Thoracic aorta (tissue), 2 donors: Measurements from ENCODE around the gene KMT2A. TPM values are rescaled to one million over a fixed set of nuclear protein-coding genes. Genes with fewer than 3 reads are reported as not detected.
A peak's percentile ranks its signal among the peaks of the same experiment; 100 is the strongest.

Source experiments
- ATAC-seq: fragments of 150-250 bp; one replicate; pipeline ENCODE4 v1.8.0; 2017; ENCODE audit warnings: low read depth; ENCODE audit not compliant: insufficient number of reproducible peaks, low FRiP score
- DNase-seq: peaks from one replicate; pipeline ENCODE4 v3.0.0-alpha.2; 2020; ENCODE audit warnings: low spot score
- H3K27ac ChIP-seq, 2 donors: fragments of 200-600 bp; sonication (generic); 1 replicate in 1 of 2; 2 replicates in 1 of 2; pipeline ENCODE4 v1.5.1; 2016; ENCODE audit warnings: mild to moderate bottlenecking in 2 of 2, moderate library complexity in 2 of 2
- H3K27me3 ChIP-seq: fragments of 200-600 bp; sonication (generic); replicated peaks from 2 replicates; pipeline ENCODE4 v1.6.0; 2016; ENCODE audit warnings: mild to moderate bottlenecking; ENCODE audit not compliant: insufficient read depth
- H3K36me3 ChIP-seq: fragments of 200-600 bp; sonication (generic); one replicate; pipeline ENCODE4 v1.5.1; 2016
- H3K4me1 ChIP-seq, 2 donors: fragments of 200-600 bp; sonication (generic); 1 replicate in 1 of 2; 2 replicates in 1 of 2; pipeline versions ENCODE4 v1.5.1 to v1.6.0; 2016; ENCODE audit warnings: low read depth in 2 of 2, mild to moderate bottlenecking in 1 of 2; ENCODE audit not compliant: control insufficient read depth in 1 of 2
- H3K4me3 ChIP-seq: fragments of 200-600 bp; sonication (generic); 2 replicates; pipeline ENCODE4 v1.5.1; 2016; ENCODE audit warnings: mild to moderate bottlenecking
- H3K9me3 ChIP-seq: fragments of 200-600 bp; sonication (generic); 2 replicates; pipeline ENCODE4 v1.5.1; 2016
- CTCF ChIP-seq: fragments of 200-600 bp; sonication (generic); IDR thresholded peaks from one replicate; pipeline ENCODE4 v1.5.1; 2019; ENCODE audit warnings: antibody characterized with exemption
- total RNA-seq, 2 donors: library from RNA; depleted of rRNA; stranded (reverse); fragments of >200 nt; gene quantifications; one replicate each; pipeline versions ENCODE4 v1.1.0 to v1.2.3, GENCODE V29; 2016

Gene KMT2A
- total RNA-seq, 2 donors from 2014 or later: 88.1 to 105 TPM

GRCh38 chr11:118572061-118572980 is 136.0 kb downstream of the KMT2A start, which contains the start of gene ARCN1:
TSS of gene ARCN1 (plus strand) at chr11:118572409. CDS start at chr11:118572548, 139 bp downstream.
- TF ChIP-seq CTCF: no peak
- H3K9me3 ChIP-seq: no peaks in the 10 kb centered on the region
- H3K27me3 ChIP-seq: no peaks in the 10 kb centered on the region
- H3K4me3 ChIP-seq: peak within 1 kb of the TSS; percentile 98
- peak within 1 kb of the TSS; percentile 99 to 100 for H3K27ac ChIP-seq
- no peaks in the 10 kb centered on the region for H3K36me3 ChIP-seq
- peaks cover 13 to 48% of the 10 kb centered on the region in 2 donors for H3K4me1 ChIP-seq
- DNase-seq (no peak), ATAC-seq (peak; percentile 44)

GRCh38 chr11:118572981-118573550 is 136.8 kb downstream of the KMT2A start:
- peak; percentile 26 for ATAC-seq
- H3K9me3 ChIP-seq: no peaks in the 10 kb centered on the region
- H3K36me3 ChIP-seq: no peaks in the 10 kb centered on the region
- TF ChIP-seq CTCF: no peak
- no peaks in the 10 kb centered on the region for H3K27me3 ChIP-seq
- H3K4me1 ChIP-seq: peaks cover 13 to 54% of the 10 kb centered on the region in 2 donors
- peak overlapping the region; percentile 98 for H3K4me3 ChIP-seq
- H3K27ac ChIP-seq: peak overlapping the region; percentile 99 to 100
- DNase-seq: no peak

- DNase-seq (no peak), ATAC-seq (no peak)
- H3K27ac ChIP-seq: no peak overlapping the region
- H3K4me3 ChIP-seq: peak overlapping the region; percentile 98
- no peaks in the 10 kb centered on the region for H3K36me3 ChIP-seq
- no peak for TF ChIP-seq CTCF
- H3K9me3 ChIP-seq: no peaks in the 10 kb centered on the region
- H3K4me1 ChIP-seq: peaks cover 13 to 65% of the 10 kb centered on the region in 2 donors
- H3K27me3 ChIP-seq: no peaks in the 10 kb centered on the region
Measured at GRCh38 chr11:118574636-118575035, 138.3 kb downstream of the KMT2A start.

Other genes with a start within 250 kb of the KMT2A start
- 1 to 10 TPM; 3.7 to 7.6 TPM for gene JAML, start 211.5 kb upstream of the KMT2A start, total RNA-seq
- 1 to 10 TPM in 1 of 2 donors, under 1 TPM in 1; 0.41 to 3.2 TPM for gene MPZL3, start 184.1 kb upstream of the KMT2A start, total RNA-seq
- gene MPZL2, start 172.2 kb upstream of the KMT2A start, total RNA-seq: 10 to 100 TPM; 18.3 to 58.1 TPM
- gene CD3E, start 131.8 kb upstream of the KMT2A start, total RNA-seq: 1 to 10 TPM; 1.1 to 1.3 TPM
- gene CD3D, start 93.8 kb upstream of the KMT2A start, total RNA-seq: 1 to 10 TPM; 1.6 to 5.8 TPM
- 1 to 10 TPM in 1 of 2 donors, under 1 TPM in 1; 0.27 to 1.1 TPM for gene CD3G, start 92.1 kb upstream of the KMT2A start, total RNA-seq
- gene UBE4A, start 76.9 kb upstream of the KMT2A start, total RNA-seq: 10 to 100 TPM; 37.1 to 49.0 TPM
- 10 to 100 TPM; 21.1 to 45.2 TPM for gene ATP5MG, start 34.9 kb upstream of the KMT2A start, total RNA-seq
- gene TTC36, start 91.0 kb downstream of the KMT2A start, total RNA-seq: 1 to 10 TPM; 1.4 to 1.5 TPM
- 10 to 100 TPM; 36.3 to 50.8 TPM for gene TMEM25, start 94.7 kb downstream of the KMT2A start, total RNA-seq
- gene IFT46, start 129.4 kb downstream of the KMT2A start, total RNA-seq: 10 to 100 TPM; 27.5 to 50.8 TPM
- gene ARCN1, start 135.9 kb downstream of the KMT2A start, total RNA-seq: 100 to 1,000 TPM; 116 to 125 TPM
- gene PHLDB1, start 171.1 kb downstream of the KMT2A start, total RNA-seq: 100 to 1,000 TPM; 206 to 377 TPM
- gene TREH, start 243.2 kb downstream of the KMT2A start, total RNA-seq: not detected